Measurements from ENCODE around the gene SPIRE2.

Gene SPIRE2

GRCh38 chr16:89843409-89844350 lies 15.4 kb downstream of the SPIRE2 start:
- peaks cover 21% of the 10 kb centered on the region for H3K4me1 Mint-ChIP-seq (ENCODE audit: low read depth)
- H3K27ac Mint-ChIP-seq: no peak overlapping the region
- H3K4me3 Mint-ChIP-seq: no peak overlapping the region
- no peaks in the 10 kb centered on the region for H3K36me3 Mint-ChIP-seq (ENCODE audit: low read depth)
- H3K9me3 Mint-ChIP-seq: no peaks in the 10 kb centered on the region
- no peaks in the 10 kb centered on the region for H3K27me3 Mint-ChIP-seq

DNA sequence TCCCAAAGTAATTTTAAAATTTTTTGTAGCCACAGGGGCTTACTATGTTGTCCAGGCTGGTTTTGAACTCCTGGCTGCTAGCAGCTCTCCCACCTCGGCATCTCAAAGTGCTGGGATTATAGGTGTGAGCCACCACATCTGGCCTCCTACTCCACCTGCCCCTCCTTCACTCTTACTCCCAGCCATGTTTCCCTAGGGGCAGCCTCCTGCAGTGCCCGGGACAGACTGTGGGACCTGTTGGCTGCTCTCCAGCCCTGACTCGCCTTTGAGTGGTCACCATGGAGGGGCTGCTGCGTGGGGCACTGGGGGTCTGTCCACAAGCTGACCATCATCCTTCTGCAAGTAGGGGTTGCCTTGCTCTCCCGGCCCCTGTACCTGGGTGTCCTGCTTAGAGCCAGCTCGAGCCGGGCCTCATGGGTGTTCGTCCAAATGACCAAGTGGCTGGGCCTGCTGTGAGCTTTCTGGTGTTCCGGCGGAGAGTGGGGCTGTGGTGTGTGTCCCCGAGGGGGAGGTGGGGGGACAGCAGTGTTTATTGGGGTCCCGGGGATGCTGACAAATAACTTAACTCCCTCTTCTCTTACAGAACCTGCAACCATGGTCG lies 16.6 kb downstream of the SPIRE2 start:
- no peak overlapping the region for H3K4me3 Mint-ChIP-seq
- H3K27ac Mint-ChIP-seq: no peak overlapping the region

DNA sequence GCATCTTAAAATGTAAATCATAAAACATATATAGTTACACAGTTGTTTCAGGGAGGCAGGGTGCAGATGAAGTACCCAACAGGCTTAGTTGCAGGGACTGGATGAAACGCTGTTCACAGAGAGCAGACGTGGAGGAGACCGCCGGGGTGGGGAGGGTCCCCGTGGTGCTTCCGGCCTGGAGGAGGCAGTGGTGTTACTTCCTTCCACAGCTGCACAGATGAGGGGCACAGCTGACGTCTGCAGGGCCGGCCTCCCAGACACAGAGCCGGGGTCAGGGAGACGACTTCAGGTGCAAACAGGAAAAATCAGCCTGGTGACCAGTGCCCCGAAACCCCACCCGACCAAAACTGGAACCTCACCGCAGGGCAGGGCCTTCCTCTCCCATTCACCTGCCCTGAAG lies 17.1 kb downstream of the SPIRE2 start:
- Mint-ChIP-seq H3K27me3 (no peaks in the 10 kb centered on the region), H3K4me1 (ENCODE audit: low read depth) (peaks cover 20% of the 10 kb centered on the region), H3K9me3 (no peaks in the 10 kb centered on the region), H3K27ac (no peak overlapping the region), H3K36me3 (ENCODE audit: low read depth) (no peaks in the 10 kb centered on the region), H3K4me3 (no peak overlapping the region)

More for the DNA sequence above, 16.6 kb downstream of the SPIRE2 start:
- Mint-ChIP-seq H3K4me1 (ENCODE audit: low read depth) (peaks cover 20% of the 10 kb centered on the region), H3K9me3 (no peaks in the 10 kb centered on the region), H3K36me3 (ENCODE audit: low read depth) (no peaks in the 10 kb centered on the region), H3K27me3 (no peaks in the 10 kb centered on the region)

DNA sequence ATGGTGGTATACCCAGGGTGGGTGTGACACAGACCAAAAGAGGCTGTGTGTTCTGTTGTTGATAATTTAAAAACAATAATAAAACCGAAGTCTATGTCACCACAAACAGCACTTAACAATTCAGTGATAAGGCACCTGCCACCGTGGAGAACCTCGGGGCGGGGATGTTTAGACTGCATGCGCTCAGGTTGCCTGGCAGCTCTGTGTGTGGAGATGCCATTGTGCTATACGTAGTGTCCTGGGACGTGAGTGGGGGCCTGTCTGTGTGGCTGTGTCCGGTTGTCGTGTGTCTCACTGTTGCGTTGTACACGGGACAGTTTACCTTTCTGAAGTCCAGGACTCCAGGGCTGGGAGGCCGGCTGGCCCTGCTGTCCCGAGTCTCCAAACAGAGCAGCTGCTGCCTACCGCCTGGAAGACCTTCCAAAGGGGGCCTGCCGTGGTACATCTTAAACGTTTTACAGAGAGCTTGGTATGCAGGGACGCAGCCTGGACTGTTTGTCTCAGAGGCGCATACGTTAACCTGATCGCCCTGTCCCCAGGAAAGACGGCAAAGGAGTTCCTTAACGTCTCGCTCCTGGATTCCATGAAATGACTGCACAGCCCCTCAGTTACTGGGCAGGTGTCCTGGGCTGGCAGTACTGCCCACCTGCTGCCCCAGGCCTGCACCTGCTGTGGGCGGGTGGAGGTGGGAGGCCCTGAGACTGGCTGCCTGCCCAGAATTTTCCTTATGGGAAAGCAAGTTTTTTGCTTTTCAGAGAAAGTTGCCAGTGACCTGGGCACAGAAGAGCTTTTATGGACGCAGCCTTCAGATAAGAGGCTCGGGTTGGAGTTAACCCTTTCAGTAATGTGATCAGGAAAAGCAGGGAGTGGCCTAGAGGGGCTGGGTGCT lies 19.0 kb downstream of the SPIRE2 start:
- Mint-ChIP-seq H3K36me3 (ENCODE audit: low read depth) (no peaks in the 10 kb centered on the region), H3K27ac (no peak overlapping the region), H3K27me3 (no peaks in the 10 kb centered on the region), H3K4me1 (ENCODE audit: low read depth) (peaks cover 12% of the 10 kb centered on the region), H3K4me3 (no peak overlapping the region), H3K9me3 (no peaks in the 10 kb centered on the region)

DNA sequence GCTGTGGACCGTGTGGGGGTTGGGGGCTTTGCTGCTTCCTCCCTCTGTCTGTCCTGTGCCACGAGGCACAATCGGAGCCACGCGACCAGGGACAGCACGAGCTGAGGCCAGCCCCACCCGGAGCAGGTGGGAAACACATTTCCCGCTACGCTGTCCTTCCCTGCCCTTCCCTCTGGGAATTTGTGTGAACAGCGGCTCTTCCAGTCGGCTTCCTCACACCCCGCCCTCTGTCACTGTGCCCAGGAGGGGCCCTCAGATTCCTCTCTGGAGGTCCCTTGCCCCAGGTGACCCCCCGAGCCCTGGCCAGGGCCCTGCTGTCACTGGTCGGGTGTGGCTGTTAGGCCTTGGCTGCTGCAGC lies 19.6 kb downstream of the SPIRE2 start:
- Mint-ChIP-seq H3K27me3 (no peaks in the 10 kb centered on the region), H3K36me3 (ENCODE audit: low read depth) (no peaks in the 10 kb centered on the region), H3K4me1 (ENCODE audit: low read depth) (peaks cover 12% of the 10 kb centered on the region), H3K4me3 (no peak overlapping the region), H3K27ac (no peak overlapping the region), H3K9me3 (no peaks in the 10 kb centered on the region)

GRCh38 chr16:89848974-89849373 lies 20.7 kb downstream of the SPIRE2 start:
- no peaks in the 10 kb centered on the region for H3K27me3 Mint-ChIP-seq
- H3K27ac Mint-ChIP-seq: no peak overlapping the region
- H3K4me1 Mint-ChIP-seq (ENCODE audit: low read depth): peaks cover 12% of the 10 kb centered on the region
- no peaks in the 10 kb centered on the region for H3K9me3 Mint-ChIP-seq
- H3K4me3 Mint-ChIP-seq: no peak overlapping the region
- H3K36me3 Mint-ChIP-seq (ENCODE audit: low read depth): no peaks in the 10 kb centered on the region

DNA sequence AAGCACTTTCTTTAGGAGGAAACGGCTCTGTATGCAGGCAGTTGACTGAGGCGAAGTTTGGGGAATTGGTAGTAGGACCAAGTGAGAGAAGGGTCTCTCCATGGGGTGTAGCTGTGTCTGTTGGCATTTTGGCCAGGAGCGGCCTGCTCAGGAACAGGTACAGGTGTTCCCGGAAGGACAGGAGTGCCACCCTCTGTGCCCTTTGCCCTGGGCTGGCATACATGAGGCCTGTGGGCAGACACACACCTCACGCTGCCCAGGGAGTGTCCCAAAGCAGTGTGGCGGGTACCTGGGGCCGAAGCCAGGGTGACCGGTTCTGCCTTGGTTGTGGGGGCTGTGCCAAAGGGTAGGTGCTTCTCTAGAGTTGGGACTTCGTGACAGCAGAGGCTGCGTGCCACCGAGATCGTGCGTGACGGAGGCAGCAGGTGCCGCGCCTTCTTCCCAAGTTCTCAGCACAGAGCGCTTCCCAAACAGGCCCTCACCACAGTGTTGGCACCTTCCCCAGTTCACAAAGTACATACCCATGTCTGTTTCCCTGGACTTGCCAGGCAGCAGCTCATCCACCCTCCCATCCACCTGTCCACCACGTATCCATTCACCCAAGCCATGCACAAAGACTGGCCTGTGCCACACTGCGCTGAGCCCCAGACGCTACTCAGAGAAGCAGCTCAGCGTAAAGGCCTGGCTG lies 25.2 kb downstream of the SPIRE2 start:
- H3K4me3 Mint-ChIP-seq: no peak overlapping the region
- no peak overlapping the region for H3K27ac Mint-ChIP-seq
- H3K4me1 Mint-ChIP-seq (ENCODE audit: low read depth): no peaks in the 10 kb centered on the region
- H3K36me3 Mint-ChIP-seq (ENCODE audit: low read depth): no peaks in the 10 kb centered on the region
- no peaks in the 10 kb centered on the region for H3K27me3 Mint-ChIP-seq
- H3K9me3 Mint-ChIP-seq: no peaks in the 10 kb centered on the region

- no peak overlapping the region for H3K27ac Mint-ChIP-seq
- no peaks in the 10 kb centered on the region for H3K27me3 Mint-ChIP-seq
- H3K9me3 Mint-ChIP-seq: no peaks in the 10 kb centered on the region
- H3K4me3 Mint-ChIP-seq: no peak overlapping the region
- no peaks in the 10 kb centered on the region for H3K36me3 Mint-ChIP-seq (ENCODE audit: low read depth)
- H3K4me1 Mint-ChIP-seq (ENCODE audit: low read depth): no peaks in the 10 kb centered on the region
Observed at GRCh38 chr16:89855301-89855945, 27.1 kb downstream of the SPIRE2 start.

DNA sequence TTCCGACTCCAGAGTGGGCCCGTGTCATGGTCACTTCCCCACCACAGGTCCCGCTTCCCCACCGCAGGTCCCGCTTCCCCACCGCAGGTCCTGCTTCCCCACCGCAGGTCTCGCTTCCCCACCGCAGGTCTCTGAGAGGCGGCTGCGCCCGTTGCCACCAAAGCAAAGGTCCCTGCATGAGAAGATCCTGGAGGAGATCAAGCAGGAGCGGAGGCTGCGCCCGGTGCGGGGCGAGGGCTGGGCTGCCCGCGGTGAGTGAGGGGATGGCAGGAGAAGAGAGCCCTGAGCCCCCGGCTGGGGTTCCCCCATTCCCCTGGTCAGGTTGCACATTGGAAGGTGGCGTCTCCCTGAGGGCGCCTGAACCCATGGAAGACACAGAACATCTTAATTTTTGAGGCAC lies 27.7 kb downstream of the SPIRE2 start:
- no peaks in the 10 kb centered on the region for H3K9me3 Mint-ChIP-seq
- H3K27me3 Mint-ChIP-seq: no peaks in the 10 kb centered on the region
- H3K27ac Mint-ChIP-seq: no peak overlapping the region
- H3K4me3 Mint-ChIP-seq: no peak overlapping the region
- peaks cover 2% of the 10 kb centered on the region for H3K4me1 Mint-ChIP-seq (ENCODE audit: low read depth)
- no peaks in the 10 kb centered on the region for H3K36me3 Mint-ChIP-seq (ENCODE audit: low read depth)

- H3K4me1 Mint-ChIP-seq (ENCODE audit: low read depth): peaks cover 21% of the 10 kb centered on the region
- no peaks in the 10 kb centered on the region for H3K9me3 Mint-ChIP-seq
- no peaks in the 10 kb centered on the region for H3K36me3 Mint-ChIP-seq (ENCODE audit: low read depth)
- no peak overlapping the region for H3K27ac Mint-ChIP-seq
- H3K27me3 Mint-ChIP-seq: no peaks in the 10 kb centered on the region
- H3K4me3 Mint-ChIP-seq: no peak overlapping the region
Observed at GRCh38 chr16:89858973-89859614, 30.8 kb downstream of the SPIRE2 start.

- no peak overlapping the region for H3K4me3 Mint-ChIP-seq
- H3K9me3 Mint-ChIP-seq: no peaks in the 10 kb centered on the region
- H3K27ac Mint-ChIP-seq: no peak overlapping the region
- H3K36me3 Mint-ChIP-seq (ENCODE audit: low read depth): no peaks in the 10 kb centered on the region
- peaks cover 26% of the 10 kb centered on the region for H3K4me1 Mint-ChIP-seq (ENCODE audit: low read depth)
- no peaks in the 10 kb centered on the region for H3K27me3 Mint-ChIP-seq
Observed at GRCh38 chr16:89859615-89860007, 31.3 kb downstream of the SPIRE2 start.

GRCh38 chr16:89860747-89861304 lies 32.6 kb downstream of the SPIRE2 start:
- peaks cover 32% of the 10 kb centered on the region for H3K4me1 Mint-ChIP-seq (ENCODE audit: low read depth)
- no peaks in the 10 kb centered on the region for H3K9me3 Mint-ChIP-seq
- no peaks in the 10 kb centered on the region for H3K36me3 Mint-ChIP-seq (ENCODE audit: low read depth)
- no peak overlapping the region for H3K4me3 Mint-ChIP-seq
- H3K27me3 Mint-ChIP-seq: no peaks in the 10 kb centered on the region
- H3K27ac Mint-ChIP-seq: no peak overlapping the region

DNA sequence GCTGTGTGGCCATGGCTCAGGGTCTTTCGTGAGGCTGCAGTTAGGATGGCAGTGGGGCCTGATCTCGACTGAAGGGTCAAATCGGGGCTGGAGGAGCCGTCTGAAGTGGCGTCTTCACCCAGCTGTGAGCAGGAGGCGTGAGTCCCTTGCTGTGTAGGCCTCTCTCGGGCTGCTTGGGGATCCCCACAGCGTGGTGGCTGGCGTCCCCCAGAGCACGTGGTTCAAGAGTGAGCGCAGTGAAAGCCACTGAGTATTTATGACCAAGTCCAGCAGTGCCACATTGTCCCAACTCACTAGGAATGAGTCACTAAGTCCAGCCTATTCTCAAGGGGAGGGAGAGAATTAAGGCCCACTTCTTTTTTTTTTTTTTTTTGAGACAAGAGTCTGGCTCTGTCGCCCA lies 33.4 kb downstream of the SPIRE2 start:
- H3K27me3 Mint-ChIP-seq: no peaks in the 10 kb centered on the region
- no peaks in the 10 kb centered on the region for H3K36me3 Mint-ChIP-seq (ENCODE audit: low read depth)
- H3K27ac Mint-ChIP-seq: no peak overlapping the region
- no peaks in the 10 kb centered on the region for H3K9me3 Mint-ChIP-seq
- H3K4me3 Mint-ChIP-seq: no peak overlapping the region
- H3K4me1 Mint-ChIP-seq (ENCODE audit: low read depth): peaks cover 32% of the 10 kb centered on the region
